ENCODE measurements around the gene SLCO1B1. TPM values are rescaled to one million over a fixed set of nuclear protein-coding genes. Genes with fewer than 3 reads are reported as not detected.

The SLCO1B1 gene
- total and polyA plus RNA-seq, 2 donors (not counting 1 experiment from before 2014, with no cell fraction given): not detected

- no peak for ATAC-seq (ENCODE audit: low read depth)
- no peaks in the 10 kb centered on the region for H4K20me1 ChIP-seq (ENCODE audit: control insufficient read depth, insufficient read depth, low read length, poor library complexity, severe bottlenecking)
- no peaks in the 10 kb centered on the region for H3K79me2 ChIP-seq (ENCODE audit: control insufficient read depth, insufficient read depth, low read length)
- H3K4me3 ChIP-seq (ENCODE audit: control extremely low read depth in 1 of 5, extremely low read depth in 1 of 5, insufficient read depth in 1 of 5, low read depth in 2 of 5, low read length in 4 of 5): no peak overlapping the region
- no peak overlapping the region for H3K9ac ChIP-seq (ENCODE audit: low read length)
- no peaks in the 10 kb centered on the region for H3K9me3 ChIP-seq (ENCODE audit: control extremely low read depth in 1 of 3, control insufficient read depth in 2 of 3, insufficient read depth in 1 of 3, low read length in 2 of 3)
- H3K27ac Mint-ChIP-seq: no peak overlapping the region
- no peaks in the 10 kb centered on the region for H3K4me1 Mint-ChIP-seq
- DNase-seq: no peak
- no peaks in the 10 kb centered on the region for H3K27me3 Mint-ChIP-seq
- no peaks in the 10 kb centered on the region for H3K27me3 ChIP-seq (replicated peaks in 1 of 4; ENCODE audit: control extremely low read depth in 1 of 4, control insufficient read depth in 3 of 4, insufficient read depth in 4 of 4, low read length in 3 of 4)
- H3K36me3 ChIP-seq (replicated peaks in 1 of 2; ENCODE audit: control extremely low read depth in 1 of 2, control insufficient read depth in 1 of 2, extremely low read depth in 1 of 2, insufficient read depth in 2 of 2, low read length in 1 of 2): no peaks in the 10 kb centered on the region
- no peak overlapping the region for H3K27ac ChIP-seq (ENCODE audit: low read length in 2 of 2)
- H3K4me2 ChIP-seq (replicated peaks; ENCODE audit: low read depth, low read length, poor library complexity, severe bottlenecking): no peak overlapping the region
- CTCF ChIA-PET: interaction anchor here (1.5 kb wide), 1 partner anchor 428 kb away, joined by 3 read pairs; no protein-coding TSS in a partner anchor
- WGBS (ENCODE audit: insufficient coverage): 90% methylated on average over 3 of the region's 5 CpGs
- no peak overlapping the region for H3K4me3 Mint-ChIP-seq
- POLR2A ChIA-PET: no interaction called here
- no peak overlapping the region for H2AFZ ChIP-seq (ENCODE audit: insufficient read depth, low read depth, low read length, poor library complexity, severe bottlenecking)
- H3K4me1 ChIP-seq (ENCODE audit: control insufficient read depth in 2 of 2, insufficient read depth in 2 of 2, low read length in 2 of 2): no peaks in the 10 kb centered on the region
- TF ChIP-seq EZH2 (IDR thresholded peaks at IDR 0.05; ENCODE audit: borderline replicate concordance, insufficient read depth, low read depth, low read length, poor library complexity, severe bottlenecking): no peak
- TF ChIP-seq, protein P1, sequence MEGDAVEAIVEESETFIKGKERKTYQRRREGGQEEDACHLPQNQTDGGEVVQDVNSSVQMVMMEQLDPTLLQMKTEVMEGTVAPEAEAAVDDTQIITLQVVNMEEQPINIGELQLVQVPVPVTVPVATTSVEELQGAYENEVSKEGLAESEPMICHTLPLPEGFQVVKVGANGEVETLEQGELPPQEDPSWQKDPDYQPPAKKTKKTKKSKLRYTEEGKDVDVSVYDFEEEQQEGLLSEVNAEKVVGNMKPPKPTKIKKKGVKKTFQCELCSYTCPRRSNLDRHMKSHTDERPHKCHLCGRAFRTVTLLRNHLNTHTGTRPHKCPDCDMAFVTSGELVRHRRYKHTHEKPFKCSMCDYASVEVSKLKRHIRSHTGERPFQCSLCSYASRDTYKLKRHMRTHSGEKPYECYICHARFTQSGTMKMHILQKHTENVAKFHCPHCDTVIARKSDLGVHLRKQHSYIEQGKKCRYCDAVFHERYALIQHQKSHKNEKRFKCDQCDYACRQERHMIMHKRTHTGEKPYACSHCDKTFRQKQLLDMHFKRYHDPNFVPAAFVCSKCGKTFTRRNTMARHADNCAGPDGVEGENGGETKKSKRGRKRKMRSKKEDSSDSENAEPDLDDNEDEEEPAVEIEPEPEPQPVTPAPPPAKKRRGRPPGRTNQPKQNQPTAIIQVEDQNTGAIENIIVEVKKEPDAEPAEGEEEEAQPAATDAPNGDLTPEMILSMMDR (IDR thresholded peaks at IDR 0.05): no peak
- peaks cover 2% of the 10 kb centered on the region for H3K9me3 Mint-ChIP-seq (ENCODE audit: insufficient read depth)
- intact Hi-C loops (cut with micrococcal nuclease): no loop called here
Observed at GRCh38 chr12:21252070-21252469, 121.1 kb downstream of the SLCO1B1 start.

- Histone ChIP-seq H3K9me3 (ENCODE audit: control extremely low read depth in 1 of 3, control insufficient read depth in 2 of 3, insufficient read depth in 1 of 3, low read length in 2 of 3) (no peaks in the 10 kb centered on the region), H3K27ac (ENCODE audit: low read length in 2 of 2) (no peak overlapping the region), H3K36me3 (replicated peaks in 1 of 2; ENCODE audit: control extremely low read depth in 1 of 2, control insufficient read depth in 1 of 2, extremely low read depth in 1 of 2, insufficient read depth in 2 of 2, low read length in 1 of 2) (no peaks in the 10 kb centered on the region), H4K20me1 (ENCODE audit: control insufficient read depth, insufficient read depth, low read length, poor library complexity, severe bottlenecking) (no peaks in the 10 kb centered on the region), H2AFZ (ENCODE audit: insufficient read depth, low read depth, low read length, poor library complexity, severe bottlenecking) (no peak overlapping the region), H3K9ac (ENCODE audit: low read length) (no peak overlapping the region), H3K79me2 (ENCODE audit: control insufficient read depth, insufficient read depth, low read length) (no peaks in the 10 kb centered on the region), H3K4me1 (ENCODE audit: control insufficient read depth in 2 of 2, insufficient read depth in 2 of 2, low read length in 2 of 2) (no peaks in the 10 kb centered on the region), H3K27me3 (replicated peaks in 1 of 4; ENCODE audit: control extremely low read depth in 1 of 4, control insufficient read depth in 3 of 4, insufficient read depth in 4 of 4, low read length in 3 of 4) (no peaks in the 10 kb centered on the region), H3K4me2 (replicated peaks; ENCODE audit: low read depth, low read length, poor library complexity, severe bottlenecking) (no peak overlapping the region), H3K4me3 (ENCODE audit: control extremely low read depth in 1 of 5, extremely low read depth in 1 of 5, insufficient read depth in 1 of 5, low read depth in 2 of 5, low read length in 4 of 5) (no peak overlapping the region)
- H3K27me3 Mint-ChIP-seq: no peaks in the 10 kb centered on the region
- no peaks in the 10 kb centered on the region for H3K4me1 Mint-ChIP-seq
- H3K27ac Mint-ChIP-seq: no peak overlapping the region
- POLR2A ChIA-PET: no interaction called here
- intact Hi-C loops (cut with micrococcal nuclease): no loop called here
- TF ChIP-seq EZH2 (IDR thresholded peaks at IDR 0.05; ENCODE audit: borderline replicate concordance, insufficient read depth, low read depth, low read length, poor library complexity, severe bottlenecking): no peak
- TF ChIP-seq, protein P1 (IDR thresholded peaks at IDR 0.05): no peak
- CTCF ChIA-PET: no interaction called here
- no peak for ATAC-seq (ENCODE audit: low read depth)
- no peak for DNase-seq
- H3K9me3 Mint-ChIP-seq (ENCODE audit: insufficient read depth): peaks cover 7% of the 10 kb centered on the region
- no CpG with 5 or more reads among the region's 3 CpGs for WGBS (ENCODE audit: insufficient coverage)
- H3K4me3 Mint-ChIP-seq: no peak overlapping the region
Observed at GRCh38 chr12:21257172-21257571, 126.2 kb downstream of the SLCO1B1 start.

Data from B cell (primary cell).